ENCODE data around the gene MTR.

DNA sequence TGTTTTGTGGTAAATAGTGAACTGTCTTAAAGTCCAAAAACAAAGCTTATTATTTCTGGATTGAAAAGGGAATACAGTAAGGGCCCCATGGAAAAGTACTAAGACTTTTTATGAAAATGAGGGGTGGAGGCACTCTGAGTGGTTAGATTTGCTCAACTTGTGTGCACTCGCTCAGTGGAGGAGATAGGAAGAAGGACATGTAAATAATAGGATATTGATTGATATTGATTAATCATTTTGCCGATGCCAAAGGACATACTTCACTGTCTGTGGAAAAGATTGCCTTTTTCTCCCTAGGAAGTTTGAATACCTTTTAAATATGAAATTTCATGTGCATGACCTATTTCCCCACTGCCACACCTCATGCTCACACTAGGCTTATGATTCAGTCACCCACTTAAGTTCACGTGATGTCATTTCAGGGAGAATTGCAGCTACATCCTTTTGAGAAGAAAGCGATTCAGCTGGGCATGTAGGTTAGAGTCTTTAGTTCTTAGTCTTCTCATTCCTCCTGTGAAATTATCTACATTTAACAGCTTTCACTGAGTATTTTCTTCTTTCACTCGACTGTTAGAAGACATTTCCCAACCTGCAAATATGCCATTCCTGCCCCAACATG lies 5.0 kb downstream of the MTR start:
- TF ChIP-seq, protein P1, sequence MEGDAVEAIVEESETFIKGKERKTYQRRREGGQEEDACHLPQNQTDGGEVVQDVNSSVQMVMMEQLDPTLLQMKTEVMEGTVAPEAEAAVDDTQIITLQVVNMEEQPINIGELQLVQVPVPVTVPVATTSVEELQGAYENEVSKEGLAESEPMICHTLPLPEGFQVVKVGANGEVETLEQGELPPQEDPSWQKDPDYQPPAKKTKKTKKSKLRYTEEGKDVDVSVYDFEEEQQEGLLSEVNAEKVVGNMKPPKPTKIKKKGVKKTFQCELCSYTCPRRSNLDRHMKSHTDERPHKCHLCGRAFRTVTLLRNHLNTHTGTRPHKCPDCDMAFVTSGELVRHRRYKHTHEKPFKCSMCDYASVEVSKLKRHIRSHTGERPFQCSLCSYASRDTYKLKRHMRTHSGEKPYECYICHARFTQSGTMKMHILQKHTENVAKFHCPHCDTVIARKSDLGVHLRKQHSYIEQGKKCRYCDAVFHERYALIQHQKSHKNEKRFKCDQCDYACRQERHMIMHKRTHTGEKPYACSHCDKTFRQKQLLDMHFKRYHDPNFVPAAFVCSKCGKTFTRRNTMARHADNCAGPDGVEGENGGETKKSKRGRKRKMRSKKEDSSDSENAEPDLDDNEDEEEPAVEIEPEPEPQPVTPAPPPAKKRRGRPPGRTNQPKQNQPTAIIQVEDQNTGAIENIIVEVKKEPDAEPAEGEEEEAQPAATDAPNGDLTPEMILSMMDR (IDR thresholded peaks at IDR 0.05): no peak
- TF ChIP-seq POLR2A (IDR thresholded peaks at IDR 0.05) (no peak), POLR2AphosphoS5 (IDR thresholded peaks at IDR 0.05) (no peak)

Data from prostate gland (tissue), 2 donors.